ENCODE results near the gene PACRG.

- TF ChIP-seq, protein P1, sequence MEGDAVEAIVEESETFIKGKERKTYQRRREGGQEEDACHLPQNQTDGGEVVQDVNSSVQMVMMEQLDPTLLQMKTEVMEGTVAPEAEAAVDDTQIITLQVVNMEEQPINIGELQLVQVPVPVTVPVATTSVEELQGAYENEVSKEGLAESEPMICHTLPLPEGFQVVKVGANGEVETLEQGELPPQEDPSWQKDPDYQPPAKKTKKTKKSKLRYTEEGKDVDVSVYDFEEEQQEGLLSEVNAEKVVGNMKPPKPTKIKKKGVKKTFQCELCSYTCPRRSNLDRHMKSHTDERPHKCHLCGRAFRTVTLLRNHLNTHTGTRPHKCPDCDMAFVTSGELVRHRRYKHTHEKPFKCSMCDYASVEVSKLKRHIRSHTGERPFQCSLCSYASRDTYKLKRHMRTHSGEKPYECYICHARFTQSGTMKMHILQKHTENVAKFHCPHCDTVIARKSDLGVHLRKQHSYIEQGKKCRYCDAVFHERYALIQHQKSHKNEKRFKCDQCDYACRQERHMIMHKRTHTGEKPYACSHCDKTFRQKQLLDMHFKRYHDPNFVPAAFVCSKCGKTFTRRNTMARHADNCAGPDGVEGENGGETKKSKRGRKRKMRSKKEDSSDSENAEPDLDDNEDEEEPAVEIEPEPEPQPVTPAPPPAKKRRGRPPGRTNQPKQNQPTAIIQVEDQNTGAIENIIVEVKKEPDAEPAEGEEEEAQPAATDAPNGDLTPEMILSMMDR (IDR thresholded peaks at IDR 0.05; ENCODE audit: insufficient read depth, low read length, poor library complexity, severe bottlenecking), result no peak
- TF ChIP-seq EZH2phosphoT487 (conservative IDR thresholded peaks at IDR 0.05; ENCODE audit: low read length), result no peak
These were observed 93.3 kb downstream of the PACRG start for GRCh38 chr6:162821102-162821501.
